ENCODE measurements around the gene PRICKLE2. TPM values are rescaled to one million over a fixed set of nuclear protein-coding genes. Genes with fewer than 3 reads are reported as not detected.

PRICKLE2 gene
- total and polyA plus RNA-seq, 2 donors (not counting 3 experiments of a cell fraction or from before 2014, with no cell fraction given): 3.0 to 7.1 TPM

DNA sequence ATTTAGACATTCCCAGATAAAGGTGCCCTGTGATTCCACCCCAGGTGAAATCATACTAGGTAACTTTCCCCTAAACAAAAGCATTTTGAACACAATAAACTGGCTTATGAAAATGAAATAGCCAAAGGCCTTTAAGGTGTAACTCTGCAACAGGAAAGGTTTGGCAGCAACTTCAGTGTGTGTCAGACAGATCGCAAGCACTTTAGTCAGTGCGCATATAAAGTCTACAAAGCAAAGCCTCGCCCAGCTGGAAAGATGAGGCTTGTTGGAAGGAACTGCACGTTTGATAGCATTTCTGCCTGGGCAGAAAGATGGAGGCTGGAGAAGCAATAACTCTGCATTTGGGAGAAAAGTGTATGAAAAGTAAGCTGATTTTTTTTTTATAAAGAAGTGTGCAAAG is 57.9 kb downstream of the PRICKLE2 start:
- ChIA-PET CTCF (interaction anchor here (0.7 to 3.5 kb wide), 4 partner anchors 9 to 296 kb away, joined by 3 to 10 read pairs (median 4); partner anchors contain the start of gene PRICKLE2), POLR2A (no interaction called here)
- Histone ChIP-seq H3K27me3 (ENCODE audit: control insufficient read depth in 2 of 2, insufficient read depth in 2 of 2, low read length in 2 of 2) (no peaks in the 10 kb centered on the region), H3K9me1 (replicated peaks; ENCODE audit: control insufficient read depth, extremely low read depth, insufficient read depth, low read length) (no peaks in the 10 kb centered on the region), H3K36me3 (ENCODE audit: control insufficient read depth in 2 of 2, extremely low read depth in 1 of 2, insufficient read depth in 2 of 2, low read length in 2 of 2) (no peaks in the 10 kb centered on the region), H3K4me3 (replicated peaks in 1 of 3; ENCODE audit: insufficient read depth in 1 of 3, low read depth in 1 of 3, low read length in 3 of 3) (no peak overlapping the region), H4K20me1 (replicated peaks; ENCODE audit: control insufficient read depth, extremely low read depth, insufficient read depth, low read length) (no peaks in the 10 kb centered on the region), H2AFZ (ENCODE audit: low read depth, low read length) (no peak overlapping the region), H3K9me3 (replicated peaks; ENCODE audit: control insufficient read depth, insufficient read depth, low read length) (no peaks in the 10 kb centered on the region), H3K4me2 (ENCODE audit: insufficient read depth, low read length) (no peak overlapping the region), H3K79me2 (ENCODE audit: control insufficient read depth, insufficient read depth, low read length) (no peaks in the 10 kb centered on the region), H3K4me1 (ENCODE audit: control insufficient read depth, extremely low read depth, insufficient read depth, low read length) (no peaks in the 10 kb centered on the region), H3K27ac (ENCODE audit: insufficient read depth, low read depth, low read length) (no peak overlapping the region), H3K9ac (replicated peaks; ENCODE audit: extremely low read depth, insufficient read depth, low read length) (no peak overlapping the region)
- DNase-seq (ENCODE audit: low read depth, low spot score): no peak
- no TSS peak for BruUV-seq (replicated peaks)
- FAIRE-seq: no peak
- intact Hi-C loops (cut with micrococcal nuclease): loop anchor here (10.0 kb wide), 1 partner anchor 237 kb away; no protein-coding TSS in a partner anchor
- dilution Hi-C loops (cut with MboI; ENCODE audit: extremely low pct_ligation_motif_present, low sequenced_read_pairs): no loop called here
- TF ChIP-seq MYC (IDR thresholded peaks at IDR 0.05; ENCODE audit: low read depth, low read length): no peak
- TF ChIP-seq, protein P1, sequence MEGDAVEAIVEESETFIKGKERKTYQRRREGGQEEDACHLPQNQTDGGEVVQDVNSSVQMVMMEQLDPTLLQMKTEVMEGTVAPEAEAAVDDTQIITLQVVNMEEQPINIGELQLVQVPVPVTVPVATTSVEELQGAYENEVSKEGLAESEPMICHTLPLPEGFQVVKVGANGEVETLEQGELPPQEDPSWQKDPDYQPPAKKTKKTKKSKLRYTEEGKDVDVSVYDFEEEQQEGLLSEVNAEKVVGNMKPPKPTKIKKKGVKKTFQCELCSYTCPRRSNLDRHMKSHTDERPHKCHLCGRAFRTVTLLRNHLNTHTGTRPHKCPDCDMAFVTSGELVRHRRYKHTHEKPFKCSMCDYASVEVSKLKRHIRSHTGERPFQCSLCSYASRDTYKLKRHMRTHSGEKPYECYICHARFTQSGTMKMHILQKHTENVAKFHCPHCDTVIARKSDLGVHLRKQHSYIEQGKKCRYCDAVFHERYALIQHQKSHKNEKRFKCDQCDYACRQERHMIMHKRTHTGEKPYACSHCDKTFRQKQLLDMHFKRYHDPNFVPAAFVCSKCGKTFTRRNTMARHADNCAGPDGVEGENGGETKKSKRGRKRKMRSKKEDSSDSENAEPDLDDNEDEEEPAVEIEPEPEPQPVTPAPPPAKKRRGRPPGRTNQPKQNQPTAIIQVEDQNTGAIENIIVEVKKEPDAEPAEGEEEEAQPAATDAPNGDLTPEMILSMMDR (IDR thresholded peaks at IDR 0.05; ENCODE audit: extremely low read depth in 1 of 2, insufficient read depth in 1 of 2, low read depth in 1 of 2, low read length in 2 of 2): no peak
- TF ChIP-seq GATA2 (IDR thresholded peaks at IDR 0.05; ENCODE audit: insufficient read depth, insufficient read length, low read depth, low read length): no peak
- no peak for TF ChIP-seq POLR2AphosphoS5 (IDR thresholded peaks at IDR 0.05; ENCODE audit: insufficient read depth, low read depth, low read length)
- TF ChIP-seq, protein P2, sequence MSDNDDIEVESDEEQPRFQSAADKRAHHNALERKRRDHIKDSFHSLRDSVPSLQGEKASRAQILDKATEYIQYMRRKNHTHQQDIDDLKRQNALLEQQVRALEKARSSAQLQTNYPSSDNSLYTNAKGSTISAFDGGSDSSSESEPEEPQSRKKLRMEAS (IDR thresholded peaks at IDR 0.05; ENCODE audit: insufficient read depth, insufficient read length): no peak
- TF ChIP-seq FOS (IDR thresholded peaks at IDR 0.05; ENCODE audit: borderline replicate concordance, insufficient read depth, low read length): no peak
- TF ChIP-seq JUN (IDR thresholded peaks at IDR 0.05; ENCODE audit: borderline replicate concordance, insufficient read depth, insufficient read length, low read depth): no peak
- no peak for TF ChIP-seq POLR2A (IDR thresholded peaks at IDR 0.05; ENCODE audit: low read depth, low read length)
- TF ChIP-seq EZH2 (IDR thresholded peaks at IDR 0.05; ENCODE audit: borderline replicate concordance, low read depth, low read length, severe bottlenecking): no peak
